HCT116 (cell line): ENCODE data around the gene EMSY.

Experiments
- CTCF ChIP-seq, 3 experiments: fragments of 200-600 bp in 1 of 3; sonication (generic) in 1 of 3; IDR thresholded peaks in 2 of 3; conservative IDR thresholded peaks in 1 of 3; 2 replicates each; pipeline ENCODE4 v1.5.1; 2012 to 2017; ENCODE audit warnings: low read depth in 2 of 3, low read length in 2 of 3, antibody characterized with exemption in 1 of 3, borderline replicate concordance in 1 of 3, control low read depth in 1 of 3, mild to moderate bottlenecking in 1 of 3, mixed read lengths in 1 of 3, mixed run types in 1 of 3, moderate library complexity in 1 of 3; ENCODE audit not compliant: insufficient read depth in 1 of 3
- EZH2 ChIP-seq: fragments of 200-600 bp; sonication (generic); IDR thresholded peaks from 2 replicates; pipeline ENCODE4 v1.6.1; 2017; ENCODE audit warnings: antibody characterized with exemption, mixed run types
- JUND ChIP-seq: IDR thresholded peaks from 2 replicates; pipeline ENCODE4 v1.6.1; 2012
- MAX ChIP-seq: IDR thresholded peaks from 2 replicates; pipeline ENCODE4 v1.6.1; 2012
- POLR2A ChIP-seq: IDR thresholded peaks from 2 replicates; pipeline ENCODE4 v1.7.0; 2011; ENCODE audit warnings: borderline replicate concordance; ENCODE audit not compliant: insufficient read depth, insufficient read length; ENCODE audit errors: extremely low read depth
- POLR2AphosphoS5 ChIP-seq: IDR thresholded peaks from 2 replicates; pipeline ENCODE4 v1.6.1; 2011; ENCODE audit warnings: mild to moderate bottlenecking, low read depth, low read length, moderate library complexity
- RAD21 ChIP-seq: IDR thresholded peaks from 2 replicates; pipeline ENCODE4 v1.6.1; 2012; ENCODE audit warnings: low read depth, mild to moderate bottlenecking
- SIN3A ChIP-seq: IDR thresholded peaks from 2 replicates; pipeline ENCODE4 v1.6.1; 2012; ENCODE audit warnings: low read depth
- TCF7L2 ChIP-seq: IDR thresholded peaks from 2 replicates; pipeline ENCODE4 v1.7.0; 2011; ENCODE audit warnings: borderline replicate concordance, inconsistent platforms; ENCODE audit not compliant: insufficient read depth, insufficient read length; ENCODE audit errors: extremely low read depth
- YY1 ChIP-seq: IDR thresholded peaks from 2 replicates; pipeline ENCODE4 v1.6.1; 2011; ENCODE audit warnings: low read length, low read depth, moderate library complexity, mild to moderate bottlenecking; ENCODE audit not compliant: insufficient replicate concordance; ENCODE audit errors: extremely low read depth
- TF ChIP-seq, protein P1 (sequence below): IDR thresholded peaks from 2 replicates; pipeline ENCODE4 v1.6.1; 2011; ENCODE audit warnings: mild to moderate bottlenecking, low read length, moderate library complexity; ENCODE audit not compliant: insufficient replicate concordance; ENCODE audit errors: extremely low read depth
- TF ChIP-seq, protein P2 (sequence below): IDR thresholded peaks from 2 replicates; pipeline ENCODE4 v1.6.1; 2012; ENCODE audit warnings: low read depth

GRCh38 chr11:76602431-76602861 lies 157.6 kb downstream of the EMSY start:
- TF ChIP-seq CTCF (IDR thresholded peaks at IDR 0.05 in 2 of 3, conservative IDR thresholded peaks at IDR 0.05 in 1 of 3; ENCODE audit: borderline replicate concordance in 1 of 3, insufficient read depth in 1 of 3, low read depth in 2 of 3, low read length in 2 of 3) (no peak), POLR2AphosphoS5 (no peak), YY1 (no peak), POLR2A (no peak), MAX (no peak), SIN3A (no peak), JUND (no peak), EZH2 (no peak), RAD21 (no peak), TCF7L2 (no peak)
- TF ChIP-seq, protein P1, sequence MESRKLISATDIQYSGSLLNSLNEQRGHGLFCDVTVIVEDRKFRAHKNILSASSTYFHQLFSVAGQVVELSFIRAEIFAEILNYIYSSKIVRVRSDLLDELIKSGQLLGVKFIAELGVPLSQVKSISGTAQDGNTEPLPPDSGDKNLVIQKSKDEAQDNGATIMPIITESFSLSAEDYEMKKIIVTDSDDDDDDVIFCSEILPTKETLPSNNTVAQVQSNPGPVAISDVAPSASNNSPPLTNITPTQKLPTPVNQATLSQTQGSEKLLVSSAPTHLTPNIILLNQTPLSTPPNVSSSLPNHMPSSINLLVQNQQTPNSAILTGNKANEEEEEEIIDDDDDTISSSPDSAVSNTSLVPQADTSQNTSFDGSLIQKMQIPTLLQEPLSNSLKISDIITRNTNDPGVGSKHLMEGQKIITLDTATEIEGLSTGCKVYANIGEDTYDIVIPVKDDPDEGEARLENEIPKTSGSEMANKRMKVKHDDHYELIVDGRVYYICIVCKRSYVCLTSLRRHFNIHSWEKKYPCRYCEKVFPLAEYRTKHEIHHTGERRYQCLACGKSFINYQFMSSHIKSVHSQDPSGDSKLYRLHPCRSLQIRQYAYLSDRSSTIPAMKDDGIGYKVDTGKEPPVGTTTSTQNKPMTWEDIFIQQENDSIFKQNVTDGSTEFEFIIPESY = no peak
- TF ChIP-seq, protein P2, sequence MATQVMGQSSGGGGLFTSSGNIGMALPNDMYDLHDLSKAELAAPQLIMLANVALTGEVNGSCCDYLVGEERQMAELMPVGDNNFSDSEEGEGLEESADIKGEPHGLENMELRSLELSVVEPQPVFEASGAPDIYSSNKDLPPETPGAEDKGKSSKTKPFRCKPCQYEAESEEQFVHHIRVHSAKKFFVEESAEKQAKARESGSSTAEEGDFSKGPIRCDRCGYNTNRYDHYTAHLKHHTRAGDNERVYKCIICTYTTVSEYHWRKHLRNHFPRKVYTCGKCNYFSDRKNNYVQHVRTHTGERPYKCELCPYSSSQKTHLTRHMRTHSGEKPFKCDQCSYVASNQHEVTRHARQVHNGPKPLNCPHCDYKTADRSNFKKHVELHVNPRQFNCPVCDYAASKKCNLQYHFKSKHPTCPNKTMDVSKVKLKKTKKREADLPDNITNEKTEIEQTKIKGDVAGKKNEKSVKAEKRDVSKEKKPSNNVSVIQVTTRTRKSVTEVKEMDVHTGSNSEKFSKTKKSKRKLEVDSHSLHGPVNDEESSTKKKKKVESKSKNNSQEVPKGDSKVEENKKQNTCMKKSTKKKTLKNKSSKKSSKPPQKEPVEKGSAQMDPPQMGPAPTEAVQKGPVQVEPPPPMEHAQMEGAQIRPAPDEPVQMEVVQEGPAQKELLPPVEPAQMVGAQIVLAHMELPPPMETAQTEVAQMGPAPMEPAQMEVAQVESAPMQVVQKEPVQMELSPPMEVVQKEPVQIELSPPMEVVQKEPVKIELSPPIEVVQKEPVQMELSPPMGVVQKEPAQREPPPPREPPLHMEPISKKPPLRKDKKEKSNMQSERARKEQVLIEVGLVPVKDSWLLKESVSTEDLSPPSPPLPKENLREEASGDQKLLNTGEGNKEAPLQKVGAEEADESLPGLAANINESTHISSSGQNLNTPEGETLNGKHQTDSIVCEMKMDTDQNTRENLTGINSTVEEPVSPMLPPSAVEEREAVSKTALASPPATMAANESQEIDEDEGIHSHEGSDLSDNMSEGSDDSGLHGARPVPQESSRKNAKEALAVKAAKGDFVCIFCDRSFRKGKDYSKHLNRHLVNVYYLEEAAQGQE = no peak
